Cardiac fibroblast (primary cell): ENCODE results near the gene FUNDC2.

ENCODE experiments used
- DNase-seq, 2 donors: peaks; one replicate each; pipeline versions ENCODE4 v3.0.0 to v3.0.0-alpha.2; 2010; ENCODE audit warnings: low read depth in 2 of 2
- H3K4me3 ChIP-seq, 2 donors: replicated peaks in 1 of 2; 1 replicate in 1 of 2; 2 replicates in 1 of 2; pipeline ENCODE4 v1.5.1; 2011; ENCODE audit warnings: low read depth in 2 of 2, low read length in 2 of 2, mild to moderate bottlenecking in 2 of 2, moderate library complexity in 1 of 2
- TF ChIP-seq, protein P1 (sequence below): IDR thresholded peaks from one replicate; pipeline ENCODE4 v1.5.1; 2011; ENCODE audit warnings: low read depth, mild to moderate bottlenecking, low read length, inconsistent platforms

Gene FUNDC2

DNA sequence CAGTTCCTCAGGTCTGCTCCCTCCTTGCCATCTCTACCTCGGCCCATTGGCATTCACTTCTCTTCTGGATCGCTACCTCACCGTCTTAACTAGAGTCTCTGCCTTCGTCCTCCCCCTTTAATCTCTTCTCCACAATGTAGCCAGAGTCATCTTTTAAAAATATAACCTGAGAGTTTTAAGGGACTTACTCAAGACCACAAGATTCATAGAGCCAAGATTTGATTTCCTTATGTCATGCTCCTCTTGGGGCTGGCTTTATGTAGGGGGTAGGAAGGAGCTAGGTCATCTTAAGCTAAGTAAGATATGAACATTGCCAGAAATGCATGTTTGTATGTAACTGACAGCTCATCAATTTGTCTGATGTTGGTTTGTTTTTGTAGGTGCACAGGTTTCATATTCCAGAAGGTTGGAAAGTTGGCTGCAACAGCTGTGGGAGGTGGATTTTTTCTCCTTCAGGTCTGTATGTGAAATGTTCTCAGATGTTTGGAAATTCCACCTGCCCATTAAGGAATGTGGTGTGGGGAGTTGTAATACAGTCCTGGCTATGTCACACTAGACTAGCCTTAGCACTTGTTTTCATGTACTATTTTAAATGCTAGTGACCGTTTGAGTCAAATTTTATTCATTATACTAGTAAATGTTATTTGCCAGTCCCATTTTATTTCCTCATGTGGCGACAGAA lies 19.6 kb downstream of the FUNDC2 start:
- no peak overlapping the region for H3K4me3 ChIP-seq
- TF ChIP-seq, protein P1, sequence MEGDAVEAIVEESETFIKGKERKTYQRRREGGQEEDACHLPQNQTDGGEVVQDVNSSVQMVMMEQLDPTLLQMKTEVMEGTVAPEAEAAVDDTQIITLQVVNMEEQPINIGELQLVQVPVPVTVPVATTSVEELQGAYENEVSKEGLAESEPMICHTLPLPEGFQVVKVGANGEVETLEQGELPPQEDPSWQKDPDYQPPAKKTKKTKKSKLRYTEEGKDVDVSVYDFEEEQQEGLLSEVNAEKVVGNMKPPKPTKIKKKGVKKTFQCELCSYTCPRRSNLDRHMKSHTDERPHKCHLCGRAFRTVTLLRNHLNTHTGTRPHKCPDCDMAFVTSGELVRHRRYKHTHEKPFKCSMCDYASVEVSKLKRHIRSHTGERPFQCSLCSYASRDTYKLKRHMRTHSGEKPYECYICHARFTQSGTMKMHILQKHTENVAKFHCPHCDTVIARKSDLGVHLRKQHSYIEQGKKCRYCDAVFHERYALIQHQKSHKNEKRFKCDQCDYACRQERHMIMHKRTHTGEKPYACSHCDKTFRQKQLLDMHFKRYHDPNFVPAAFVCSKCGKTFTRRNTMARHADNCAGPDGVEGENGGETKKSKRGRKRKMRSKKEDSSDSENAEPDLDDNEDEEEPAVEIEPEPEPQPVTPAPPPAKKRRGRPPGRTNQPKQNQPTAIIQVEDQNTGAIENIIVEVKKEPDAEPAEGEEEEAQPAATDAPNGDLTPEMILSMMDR: no peak

DNA sequence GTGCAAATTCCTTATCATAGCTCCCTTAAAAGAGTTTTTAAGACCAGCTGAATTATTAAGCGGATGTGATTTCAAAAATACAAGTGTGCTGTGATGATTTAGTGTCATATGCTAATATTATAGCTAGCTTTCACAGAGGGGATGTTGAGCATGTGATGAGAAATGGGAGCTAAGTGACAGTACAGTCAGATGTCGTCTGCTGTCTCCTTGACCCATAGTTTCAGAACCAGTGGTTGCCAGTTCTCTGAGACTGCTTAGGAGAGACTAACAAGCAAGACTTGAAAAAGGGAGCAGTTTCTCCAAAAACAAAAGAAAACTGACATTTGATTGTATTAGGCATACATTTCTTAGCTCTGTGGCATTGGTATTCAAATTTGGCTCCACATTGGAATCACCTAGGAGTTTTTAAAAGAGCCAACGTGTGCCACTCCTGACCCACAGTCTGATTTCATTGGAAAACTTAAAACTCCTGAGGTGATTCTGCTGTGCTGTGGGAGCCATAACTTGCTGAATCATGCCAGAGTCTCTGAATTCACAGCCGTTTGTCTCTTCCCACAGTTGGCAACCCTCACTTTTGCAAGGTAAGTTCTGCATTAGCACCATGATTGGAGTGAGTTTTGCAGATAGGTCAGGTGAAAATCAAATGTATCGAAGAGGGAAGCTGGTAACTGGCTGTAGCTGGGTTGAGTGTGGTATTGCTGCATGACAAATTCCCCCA lies 20.3 kb downstream of the FUNDC2 start:
- DNase-seq: no peak
- TF ChIP-seq, protein P1: no peak
- no peak overlapping the region for H3K4me3 ChIP-seq

More for the DNA sequence above, 19.6 kb downstream of the FUNDC2 start:
- DNase-seq: no peak

DNA sequence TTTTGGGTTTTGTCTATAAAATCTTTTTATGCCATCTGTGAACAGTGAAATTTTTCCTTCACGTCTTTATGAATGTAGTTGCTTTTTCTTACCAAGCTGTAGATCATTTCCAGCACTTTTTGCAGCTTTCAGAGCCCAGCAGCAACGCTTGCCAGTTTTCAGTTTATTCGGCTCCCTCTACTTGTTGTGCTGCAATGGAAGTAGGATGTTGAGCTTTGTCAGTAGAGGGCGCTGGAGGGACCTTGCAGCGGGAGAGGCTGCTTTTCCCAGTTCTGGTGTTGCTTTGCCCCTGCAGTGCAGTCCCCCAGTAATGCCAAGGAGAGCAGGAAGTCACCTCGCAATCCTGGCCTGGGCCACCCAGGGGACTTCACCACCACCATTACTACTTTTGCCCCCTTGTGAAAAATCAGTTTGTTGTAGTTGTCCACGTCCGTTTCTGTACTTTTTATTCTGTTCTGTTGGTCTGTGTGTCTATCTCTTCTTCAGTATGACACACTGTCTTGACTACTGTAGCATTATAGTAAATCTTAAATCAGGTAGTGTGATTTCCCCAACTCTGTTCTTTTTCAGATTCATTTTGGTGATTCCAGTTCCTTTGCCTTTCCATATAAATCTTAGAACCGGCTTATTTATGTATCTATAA lies 22.5 kb downstream of the FUNDC2 start:
- TF ChIP-seq, protein P1: peak; percentile 78
- peak; percentile 68 to 73 for DNase-seq
- H3K4me3 ChIP-seq: no peak overlapping the region

DNA sequence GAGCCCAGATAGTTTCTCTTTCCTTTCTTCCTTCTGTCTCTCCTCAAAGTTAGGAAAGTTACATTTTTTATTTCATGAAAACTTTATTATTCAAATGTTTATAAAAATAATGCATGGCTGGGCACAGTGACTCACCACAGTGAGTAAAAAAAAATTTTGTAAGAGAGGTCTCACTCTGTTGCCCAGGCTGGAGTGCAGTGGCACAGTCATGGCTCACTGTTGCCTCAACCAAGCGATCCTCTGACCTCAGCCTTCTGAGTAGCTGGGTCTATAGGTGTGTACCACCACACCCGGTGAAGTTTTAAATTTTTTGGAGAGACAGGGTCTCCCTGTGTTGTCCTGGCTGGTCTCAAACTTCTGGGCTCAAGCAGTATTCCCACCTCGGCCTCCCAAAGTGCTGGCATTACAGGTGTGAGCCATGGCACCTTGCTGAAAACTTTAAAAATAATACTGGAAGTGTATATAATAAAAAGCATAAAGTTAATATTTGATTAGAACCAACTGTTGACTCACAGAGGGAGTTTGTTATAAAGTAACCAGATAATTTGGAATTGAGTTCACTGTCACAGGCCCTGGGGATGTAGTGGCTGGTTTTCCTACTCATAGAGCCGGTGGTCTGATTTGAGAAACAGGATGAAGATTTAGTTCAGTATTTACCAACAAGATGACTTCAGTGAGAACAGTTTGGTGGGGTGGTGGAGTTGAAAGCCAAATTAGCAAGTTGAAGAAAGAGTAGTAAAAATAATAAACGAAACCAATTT lies 26.3 kb downstream of the FUNDC2 start:
- TF ChIP-seq, protein P1: no peak
- DNase-seq: no peak
- H3K4me3 ChIP-seq: no peak overlapping the region

DNA sequence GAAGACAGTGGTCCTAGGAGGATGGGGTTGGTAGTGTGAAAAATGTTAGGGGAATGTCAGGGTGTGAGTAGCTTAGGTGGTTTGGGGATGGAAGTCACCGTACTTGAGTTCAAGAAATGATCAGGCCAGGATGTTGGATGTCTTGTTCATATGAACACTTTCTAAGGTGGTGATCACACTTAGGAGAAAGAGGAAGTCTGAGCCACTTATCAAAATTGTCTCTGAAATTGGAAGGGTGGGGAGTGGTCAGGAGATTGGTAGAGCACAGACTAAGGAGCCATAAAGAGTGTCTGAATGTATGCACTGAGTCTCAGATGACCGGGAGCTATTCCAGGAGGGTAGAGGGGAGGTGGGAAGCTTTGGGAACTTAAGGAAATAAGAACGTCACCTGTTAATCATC lies 27.0 kb downstream of the FUNDC2 start:
- H3K4me3 ChIP-seq: no peak overlapping the region
- TF ChIP-seq, protein P1: no peak
- no peak for DNase-seq

DNA sequence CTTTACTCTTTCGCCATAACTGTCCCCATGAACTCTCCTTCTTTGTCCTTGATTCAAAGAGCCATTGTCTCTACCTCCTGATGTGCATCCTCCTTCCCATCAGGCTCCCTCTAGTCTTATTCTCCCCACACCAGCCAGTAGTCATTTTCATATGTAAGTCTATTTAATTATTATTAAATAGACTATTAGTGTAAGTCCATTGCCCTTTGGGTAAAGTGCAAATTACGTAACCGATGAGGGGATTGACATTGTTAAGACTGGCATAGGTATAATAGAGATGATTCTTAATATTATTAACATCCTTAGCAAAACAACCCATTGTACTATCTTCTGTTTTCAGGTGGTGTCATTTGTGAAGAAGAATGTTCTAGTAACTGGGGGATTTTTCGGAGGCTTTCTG lies 27.6 kb downstream of the FUNDC2 start:
- TF ChIP-seq, protein P1: no peak
- DNase-seq: no peak
- H3K4me3 ChIP-seq: no peak overlapping the region
